ENCODE results near the gene CEBPB. TPM values are rescaled to one million over a fixed set of nuclear protein-coding genes. Genes with fewer than 3 reads are reported as not detected.
"Not testable (repeated sequence)": the region's sequence is repeated elsewhere in the genome, so short reads cannot be mapped to it uniquely, and the experiment has no call there.

The CEBPB gene
- total RNA-seq, 2 donors from 2014 or later = 47.7 to 104 TPM

- intact Hi-C loops (cut with DNase I) = no loop called here
- Histone ChIP-seq H3K36me3 (replicated peaks in 1 of 2; ENCODE audit: insufficient read depth in 1 of 2, low read depth in 2 of 2) (no peaks in the 10 kb centered on the region), H3K27me3 (no peaks in the 10 kb centered on the region), H3K27ac (peak overlapping the region in 1 of 4 donors; percentile 33), H3K9me3 (no peaks in the 10 kb centered on the region), H3K4me3 (no peak overlapping the region), H3K4me1 (peaks cover 29% of the 10 kb centered on the region)
- 87 to 88% methylated on average over 7 of the region's 7 CpGs for WGBS, 2 donors
- DNase-seq = no peak
- TF ChIP-seq POLR2A (IDR thresholded peaks at IDR 0.05) (no peak), CTCF (IDR thresholded peaks at IDR 0.05) (no peak)
- ATAC-seq = no peak
These were observed 17.5 kb downstream of the CEBPB start for GRCh38 chr20:50208085-50208491.

GRCh38 chr20:50208815-50209214, 18.2 kb downstream of the CEBPB start:
- peak overlapping the region in 2 of 4 donors; percentile 32 to 33 for H3K27ac ChIP-seq
- WGBS, 2 donors = 77 to 84% methylated on average over 4 of the region's 4 CpGs
- H3K9me3 ChIP-seq; DNase-seq; ATAC-seq; H3K36me3 ChIP-seq (replicated peaks in 1 of 2; ENCODE audit: insufficient read depth in 1 of 2, low read depth in 2 of 2); H3K4me3 ChIP-seq; intact Hi-C loops (cut with DNase I); H3K27me3 ChIP-seq: not testable (repeated sequence)
- peaks cover 29% of the 10 kb centered on the region for H3K4me1 ChIP-seq

GRCh38 chr20:50210066-50210619, 19.5 kb downstream of the CEBPB start:
- H3K4me3 ChIP-seq = no peak overlapping the region
- intact Hi-C loops (cut with DNase I) = no loop called here
- DNase-seq = peak in 3 of 4 donors; percentile 52 to 58 (median 55)
- ATAC-seq = peak; percentile 36
- no peaks in the 10 kb centered on the region for H3K36me3 ChIP-seq (replicated peaks in 1 of 2; ENCODE audit: insufficient read depth in 1 of 2, low read depth in 2 of 2)
- peaks cover 29% of the 10 kb centered on the region for H3K4me1 ChIP-seq
- WGBS, 2 donors = 19 to 37% methylated on average over 6 of the region's 6 CpGs
- peak overlapping the region in 3 of 4 donors; percentile 56 to 85 (median 83) for H3K27ac ChIP-seq
- H3K9me3 ChIP-seq = no peaks in the 10 kb centered on the region
- no peaks in the 10 kb centered on the region for H3K27me3 ChIP-seq
- TF ChIP-seq POLR2A (IDR thresholded peaks at IDR 0.05) (no peak), CTCF (IDR thresholded peaks at IDR 0.05) (no peak)

DNA sequence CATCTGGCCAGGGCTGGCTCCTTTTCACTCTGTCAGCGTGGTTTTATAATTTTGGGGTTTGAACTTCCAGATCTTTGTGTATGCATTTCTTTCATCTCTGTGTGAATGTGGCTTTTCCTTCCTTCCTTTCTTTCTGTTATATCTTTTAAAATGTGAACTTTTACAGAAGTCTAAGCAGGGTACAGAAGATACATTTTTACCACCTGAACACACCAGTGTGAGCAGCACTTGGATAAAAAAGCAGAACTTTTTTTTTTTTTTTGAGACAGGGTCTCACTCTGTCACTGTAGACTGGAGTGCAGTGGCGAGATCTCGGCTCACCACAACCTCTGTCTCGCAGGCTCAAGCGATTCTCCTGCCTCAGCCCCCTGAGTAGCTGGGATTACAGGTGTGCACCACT, 20.5 kb downstream of the CEBPB start:
- TF ChIP-seq CTCF (IDR thresholded peaks at IDR 0.05) (no peak), POLR2A (IDR thresholded peaks at IDR 0.05) (no peak)
- Histone ChIP-seq H3K4me3 (no peak overlapping the region), H3K4me1 (peaks cover 33% of the 10 kb centered on the region), H3K36me3 (replicated peaks in 1 of 2; ENCODE audit: insufficient read depth in 1 of 2, low read depth in 2 of 2) (no peaks in the 10 kb centered on the region), H3K27me3 (no peaks in the 10 kb centered on the region), H3K9me3 (no peaks in the 10 kb centered on the region), H3K27ac (peak overlapping the region; percentile 55 to 85 (median 81))
- no peak for DNase-seq
- WGBS, 2 donors = 68 to 97% methylated on average over 5 of the region's 5 CpGs
- intact Hi-C loops (cut with DNase I) = no loop called here
- ATAC-seq = no peak

DNA sequence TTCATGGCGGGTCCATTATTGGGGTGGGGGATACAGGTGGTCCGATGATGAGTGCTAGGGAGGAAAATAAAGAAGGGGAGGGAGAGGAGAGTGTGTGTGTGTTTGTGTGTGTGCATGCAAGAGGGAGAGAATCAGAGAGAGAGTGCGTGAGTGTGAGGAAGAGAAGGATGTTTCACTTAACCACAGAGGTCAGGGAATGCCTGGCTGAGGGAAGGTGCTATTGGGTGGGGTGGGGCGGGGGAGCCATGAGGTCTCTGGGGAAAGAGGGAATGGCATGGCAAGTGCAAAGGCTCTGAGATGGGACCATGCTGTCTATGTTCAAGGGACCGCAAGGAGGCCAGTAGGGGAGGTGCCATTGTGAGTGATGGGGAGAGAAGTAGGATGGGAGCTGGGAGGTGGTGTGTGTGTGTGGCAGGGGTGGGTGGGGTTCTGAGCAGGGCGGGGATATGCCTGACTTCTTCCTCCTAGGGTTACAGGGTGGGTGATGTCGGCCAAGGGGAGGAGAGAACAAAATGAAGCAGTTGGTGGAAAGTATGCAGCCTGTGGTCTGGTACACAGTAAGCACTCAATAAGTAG, 23.0 kb downstream of the CEBPB start:
- Histone ChIP-seq H3K4me3 (no peak overlapping the region), H3K27ac (no peak overlapping the region), H3K9me3 (no peaks in the 10 kb centered on the region), H3K36me3 (replicated peaks in 1 of 2; ENCODE audit: insufficient read depth in 1 of 2, low read depth in 2 of 2) (no peaks in the 10 kb centered on the region), H3K4me1 (peaks cover 42% of the 10 kb centered on the region), H3K27me3 (no peaks in the 10 kb centered on the region)
- TF ChIP-seq POLR2A (IDR thresholded peaks at IDR 0.05) (no peak), CTCF (IDR thresholded peaks at IDR 0.05) (no peak)
- ATAC-seq (no peak), DNase-seq (no peak)
- intact Hi-C loops (cut with DNase I) = no loop called here
- WGBS, 2 donors = 76 to 87% methylated on average over 7 of the region's 7 CpGs

All from body of pancreas (tissue), 4 donors.